ENCODE data around the gene TMEM255B.
A peak's percentile ranks its signal among the peaks of the same experiment; 100 is the strongest.

The TMEM255B gene

DNA sequence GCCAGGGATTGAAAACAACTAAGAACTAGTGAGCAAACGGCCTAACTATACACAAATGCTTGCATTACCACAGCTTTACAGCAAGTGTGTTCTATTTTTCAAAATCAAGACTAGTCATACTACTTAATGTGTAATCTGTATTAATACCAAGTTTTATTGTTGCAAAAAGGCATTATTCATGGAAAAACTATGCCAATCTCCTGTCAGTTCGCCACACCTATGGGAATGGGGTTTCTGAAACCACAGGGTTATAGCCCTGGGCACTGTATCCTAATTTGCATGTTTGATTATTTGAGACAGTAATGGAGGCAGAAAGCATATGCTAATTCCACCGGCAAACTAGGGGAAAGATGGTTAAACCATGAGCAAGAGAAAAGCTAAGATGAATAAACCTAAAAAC, 90.5 kb downstream of the TMEM255B start:
- TF ChIP-seq ZFP3 (CRISPR knock-in tag; IDR thresholded peaks at IDR 0.05) (no peak), ARNTL (CRISPR knock-in tag; IDR thresholded peaks at IDR 0.05; ENCODE audit: borderline replicate concordance, low read depth) (no peak)
- ATAC-seq = no peak

DNA sequence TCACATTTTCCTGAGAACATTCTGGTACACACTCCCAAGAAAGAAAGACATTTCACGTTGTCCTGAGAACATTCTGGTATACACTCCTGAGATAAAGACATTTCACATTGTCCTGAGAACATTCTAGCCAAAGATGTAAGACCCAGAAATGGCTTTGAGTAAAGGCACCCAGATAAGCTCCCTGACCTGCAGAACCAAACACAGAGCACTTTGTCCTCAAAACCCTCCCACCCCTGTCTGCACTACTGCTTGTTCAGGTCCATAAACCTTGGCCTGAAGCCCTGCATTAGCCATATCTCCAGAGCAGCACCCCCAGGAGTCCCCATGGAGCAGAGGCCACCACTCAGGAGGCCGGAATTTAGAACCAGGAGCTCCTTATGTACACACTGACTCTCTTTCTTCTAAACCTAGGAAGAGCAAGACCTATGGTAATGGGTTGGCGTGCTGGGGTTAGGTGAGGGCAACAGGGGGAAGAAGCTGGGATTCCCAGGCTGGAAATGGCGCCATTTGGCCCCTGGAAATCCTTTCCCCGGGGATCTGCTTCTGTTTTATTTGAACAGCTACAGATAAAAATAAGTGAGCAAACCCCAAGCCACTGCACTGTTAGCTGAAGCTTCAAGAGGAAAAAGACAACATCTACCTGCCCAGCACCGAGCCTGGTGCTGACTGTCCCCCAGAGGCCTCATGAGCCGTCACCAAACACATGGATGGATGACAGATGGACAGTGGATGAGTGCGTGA, 91.1 kb downstream of the TMEM255B start:
- no peak for ATAC-seq
- TF ChIP-seq, protein P1, sequence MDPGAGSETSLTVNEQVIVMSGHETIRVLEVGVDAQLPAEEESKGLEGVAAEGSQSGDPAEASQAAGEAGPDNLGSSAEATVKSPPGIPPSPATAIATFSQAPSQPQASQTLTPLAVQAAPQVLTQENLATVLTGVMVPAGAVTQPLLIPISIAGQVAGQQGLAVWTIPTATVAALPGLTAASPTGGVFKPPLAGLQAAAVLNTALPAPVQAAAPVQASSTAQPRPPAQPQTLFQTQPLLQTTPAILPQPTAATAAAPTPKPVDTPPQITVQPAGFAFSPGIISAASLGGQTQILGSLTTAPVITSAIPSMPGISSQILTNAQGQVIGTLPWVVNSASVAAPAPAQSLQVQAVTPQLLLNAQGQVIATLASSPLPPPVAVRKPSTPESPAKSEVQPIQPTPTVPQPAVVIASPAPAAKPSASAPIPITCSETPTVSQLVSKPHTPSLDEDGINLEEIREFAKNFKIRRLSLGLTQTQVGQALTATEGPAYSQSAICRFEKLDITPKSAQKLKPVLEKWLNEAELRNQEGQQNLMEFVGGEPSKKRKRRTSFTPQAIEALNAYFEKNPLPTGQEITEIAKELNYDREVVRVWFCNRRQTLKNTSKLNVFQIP (CRISPR knock-in tag; IDR thresholded peaks at IDR 0.05; ENCODE audit: borderline replicate concordance, low read depth) = no peak
- TF ChIP-seq, protein P2, sequence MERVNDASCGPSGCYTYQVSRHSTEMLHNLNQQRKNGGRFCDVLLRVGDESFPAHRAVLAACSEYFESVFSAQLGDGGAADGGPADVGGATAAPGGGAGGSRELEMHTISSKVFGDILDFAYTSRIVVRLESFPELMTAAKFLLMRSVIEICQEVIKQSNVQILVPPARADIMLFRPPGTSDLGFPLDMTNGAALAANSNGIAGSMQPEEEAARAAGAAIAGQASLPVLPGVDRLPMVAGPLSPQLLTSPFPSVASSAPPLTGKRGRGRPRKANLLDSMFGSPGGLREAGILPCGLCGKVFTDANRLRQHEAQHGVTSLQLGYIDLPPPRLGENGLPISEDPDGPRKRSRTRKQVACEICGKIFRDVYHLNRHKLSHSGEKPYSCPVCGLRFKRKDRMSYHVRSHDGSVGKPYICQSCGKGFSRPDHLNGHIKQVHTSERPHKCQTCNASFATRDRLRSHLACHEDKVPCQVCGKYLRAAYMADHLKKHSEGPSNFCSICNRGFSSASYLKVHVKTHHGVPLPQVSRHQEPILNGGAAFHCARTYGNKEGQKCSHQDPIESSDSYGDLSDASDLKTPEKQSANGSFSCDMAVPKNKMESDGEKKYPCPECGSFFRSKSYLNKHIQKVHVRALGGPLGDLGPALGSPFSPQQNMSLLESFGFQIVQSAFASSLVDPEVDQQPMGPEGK (CRISPR knock-in tag; IDR thresholded peaks at IDR 0.05; ENCODE audit: borderline replicate concordance) = no peak
- no peak for TF ChIP-seq TCF4 (CRISPR knock-in tag; IDR thresholded peaks at IDR 0.05; ENCODE audit: borderline replicate concordance)
- no peak for TF ChIP-seq SNAI2 (CRISPR knock-in tag; IDR thresholded peaks at IDR 0.05)
- TF ChIP-seq ISL1 (CRISPR knock-in tag; IDR thresholded peaks at IDR 0.05) = no peak
- TF ChIP-seq ARNTL (CRISPR knock-in tag; IDR thresholded peaks at IDR 0.05; ENCODE audit: borderline replicate concordance, low read depth) = no peak

DNA sequence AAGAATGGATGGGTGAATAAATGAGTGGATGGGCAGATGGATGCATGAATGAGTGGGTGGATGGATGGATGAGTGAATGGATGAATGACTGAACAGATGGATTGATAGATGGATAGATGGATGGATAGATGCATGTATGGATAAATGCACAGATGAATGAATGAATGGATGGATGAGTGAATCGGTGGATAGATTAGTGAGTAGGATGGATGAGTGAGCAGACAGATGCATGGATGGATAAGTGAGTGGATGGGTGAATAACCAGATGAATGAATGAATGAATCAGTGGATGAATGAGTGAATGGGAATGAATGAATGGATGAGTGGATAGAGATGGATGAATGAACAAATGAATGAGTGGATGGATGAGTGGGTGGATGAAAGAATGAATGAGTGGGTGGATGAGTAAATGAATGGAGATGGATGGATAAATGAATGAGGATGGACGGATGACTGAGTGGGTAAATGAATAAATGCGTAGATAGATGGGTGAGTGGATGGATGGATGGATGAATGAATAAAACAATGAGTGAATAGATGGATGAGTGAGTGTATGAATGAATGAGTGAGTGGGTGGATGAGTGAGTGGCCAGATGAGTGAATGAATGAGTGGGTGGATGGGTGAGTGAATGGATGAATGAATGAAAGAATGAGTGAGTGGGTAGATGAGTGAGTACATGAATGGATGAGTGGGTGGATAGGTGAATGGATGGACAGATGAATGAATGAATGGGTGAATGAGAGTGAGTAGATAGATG, 91.9 kb downstream of the TMEM255B start:
- ATAC-seq = no peak

DNA sequence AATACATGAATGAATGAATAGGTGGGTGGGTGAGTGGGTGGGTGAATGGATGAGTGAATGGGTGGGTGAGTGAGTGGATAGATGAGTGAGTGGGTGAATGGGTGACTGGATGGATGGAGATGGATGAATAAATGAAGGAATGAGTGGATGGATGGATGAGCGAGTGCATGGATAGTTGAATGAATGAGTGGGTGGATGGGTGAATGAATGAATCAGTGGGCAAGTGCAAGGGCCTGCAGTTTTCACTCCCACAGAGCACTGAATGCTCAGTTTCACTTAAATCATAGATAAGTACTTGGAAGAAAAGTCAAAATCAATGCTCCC, 92.4 kb downstream of the TMEM255B start:
- ATAC-seq = no peak
- TF ChIP-seq, protein P3, sequence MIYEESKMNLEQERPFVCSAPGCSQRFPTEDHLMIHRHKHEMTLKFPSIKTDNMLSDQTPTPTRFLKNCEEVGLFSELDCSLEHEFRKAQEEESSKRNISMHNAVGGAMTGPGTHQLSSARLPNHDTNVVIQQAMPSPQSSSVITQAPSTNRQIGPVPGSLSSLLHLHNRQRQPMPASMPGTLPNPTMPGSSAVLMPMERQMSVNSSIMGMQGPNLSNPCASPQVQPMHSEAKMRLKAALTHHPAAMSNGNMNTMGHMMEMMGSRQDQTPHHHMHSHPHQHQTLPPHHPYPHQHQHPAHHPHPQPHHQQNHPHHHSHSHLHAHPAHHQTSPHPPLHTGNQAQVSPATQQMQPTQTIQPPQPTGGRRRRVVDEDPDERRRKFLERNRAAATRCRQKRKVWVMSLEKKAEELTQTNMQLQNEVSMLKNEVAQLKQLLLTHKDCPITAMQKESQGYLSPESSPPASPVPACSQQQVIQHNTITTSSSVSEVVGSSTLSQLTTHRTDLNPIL (CRISPR knock-in tag; IDR thresholded peaks at IDR 0.05; ENCODE audit: low read depth) = no peak
- TF ChIP-seq ZC3H10 (CRISPR knock-in tag; IDR thresholded peaks at IDR 0.05) (no peak), ZNF70 (CRISPR knock-in tag; IDR thresholded peaks at IDR 0.05) (no peak), ESRRG (CRISPR knock-in tag; IDR thresholded peaks at IDR 0.05) (no peak), RARB (CRISPR knock-in tag; IDR thresholded peaks at IDR 0.05) (no peak), ZNF8 (CRISPR knock-in tag; IDR thresholded peaks at IDR 0.05) (no peak), ZFP3 (CRISPR knock-in tag; IDR thresholded peaks at IDR 0.05) (no peak), PPARA (CRISPR knock-in tag; IDR thresholded peaks at IDR 0.05; ENCODE audit: borderline replicate concordance) (no peak), ZFP30 (CRISPR knock-in tag; IDR thresholded peaks at IDR 0.05) (no peak), ZNF565 (CRISPR knock-in tag; conservative IDR thresholded peaks at IDR 0.05; ENCODE audit: low read depth) (no peak), GLIS3 (CRISPR knock-in tag; IDR thresholded peaks at IDR 0.05) (no peak), CSDC2 (CRISPR knock-in tag; IDR thresholded peaks at IDR 0.05) (no peak), ISL1 (CRISPR knock-in tag; IDR thresholded peaks at IDR 0.05) (no peak), TOX (CRISPR knock-in tag; IDR thresholded peaks at IDR 0.05; ENCODE audit: borderline replicate concordance) (no peak), OSR1 (CRISPR knock-in tag; IDR thresholded peaks at IDR 0.05) (no peak)
- TF ChIP-seq, protein P2 (CRISPR knock-in tag; IDR thresholded peaks at IDR 0.05; ENCODE audit: borderline replicate concordance) = no peak
- TF ChIP-seq, protein P4, sequence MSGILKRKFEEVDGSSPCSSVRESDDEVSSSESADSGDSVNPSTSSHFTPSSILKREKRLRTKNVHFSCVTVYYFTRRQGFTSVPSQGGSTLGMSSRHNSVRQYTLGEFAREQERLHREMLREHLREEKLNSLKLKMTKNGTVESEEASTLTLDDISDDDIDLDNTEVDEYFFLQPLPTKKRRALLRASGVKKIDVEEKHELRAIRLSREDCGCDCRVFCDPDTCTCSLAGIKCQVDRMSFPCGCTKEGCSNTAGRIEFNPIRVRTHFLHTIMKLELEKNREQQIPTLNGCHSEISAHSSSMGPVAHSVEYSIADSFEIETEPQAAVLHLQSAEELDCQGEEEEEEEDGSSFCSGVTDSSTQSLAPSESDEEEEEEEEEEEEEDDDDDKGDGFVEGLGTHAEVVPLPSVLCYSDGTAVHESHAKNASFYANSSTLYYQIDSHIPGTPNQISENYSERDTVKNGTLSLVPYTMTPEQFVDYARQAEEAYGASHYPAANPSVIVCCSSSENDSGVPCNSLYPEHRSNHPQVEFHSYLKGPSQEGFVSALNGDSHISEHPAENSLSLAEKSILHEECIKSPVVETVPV (CRISPR knock-in tag; IDR thresholded peaks at IDR 0.05) = no peak
- TF ChIP-seq, protein P5, sequence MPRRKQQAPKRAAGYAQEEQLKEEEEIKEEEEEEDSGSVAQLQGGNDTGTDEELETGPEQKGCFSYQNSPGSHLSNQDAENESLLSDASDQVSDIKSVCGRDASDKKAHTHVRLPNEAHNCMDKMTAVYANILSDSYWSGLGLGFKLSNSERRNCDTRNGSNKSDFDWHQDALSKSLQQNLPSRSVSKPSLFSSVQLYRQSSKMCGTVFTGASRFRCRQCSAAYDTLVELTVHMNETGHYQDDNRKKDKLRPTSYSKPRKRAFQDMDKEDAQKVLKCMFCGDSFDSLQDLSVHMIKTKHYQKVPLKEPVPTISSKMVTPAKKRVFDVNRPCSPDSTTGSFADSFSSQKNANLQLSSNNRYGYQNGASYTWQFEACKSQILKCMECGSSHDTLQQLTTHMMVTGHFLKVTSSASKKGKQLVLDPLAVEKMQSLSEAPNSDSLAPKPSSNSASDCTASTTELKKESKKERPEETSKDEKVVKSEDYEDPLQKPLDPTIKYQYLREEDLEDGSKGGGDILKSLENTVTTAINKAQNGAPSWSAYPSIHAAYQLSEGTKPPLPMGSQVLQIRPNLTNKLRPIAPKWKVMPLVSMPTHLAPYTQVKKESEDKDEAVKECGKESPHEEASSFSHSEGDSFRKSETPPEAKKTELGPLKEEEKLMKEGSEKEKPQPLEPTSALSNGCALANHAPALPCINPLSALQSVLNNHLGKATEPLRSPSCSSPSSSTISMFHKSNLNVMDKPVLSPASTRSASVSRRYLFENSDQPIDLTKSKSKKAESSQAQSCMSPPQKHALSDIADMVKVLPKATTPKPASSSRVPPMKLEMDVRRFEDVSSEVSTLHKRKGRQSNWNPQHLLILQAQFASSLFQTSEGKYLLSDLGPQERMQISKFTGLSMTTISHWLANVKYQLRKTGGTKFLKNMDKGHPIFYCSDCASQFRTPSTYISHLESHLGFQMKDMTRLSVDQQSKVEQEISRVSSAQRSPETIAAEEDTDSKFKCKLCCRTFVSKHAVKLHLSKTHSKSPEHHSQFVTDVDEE (CRISPR knock-in tag; IDR thresholded peaks at IDR 0.05) = no peak
- TF ChIP-seq, protein P1 (CRISPR knock-in tag; IDR thresholded peaks at IDR 0.05; ENCODE audit: borderline replicate concordance, low read depth) = no peak

More for the DNA sequence above, 91.9 kb downstream of the TMEM255B start:
- TF ChIP-seq ZNF70 (CRISPR knock-in tag; IDR thresholded peaks at IDR 0.05) (no peak), ESRRG (CRISPR knock-in tag; IDR thresholded peaks at IDR 0.05) (no peak), TOX (CRISPR knock-in tag; IDR thresholded peaks at IDR 0.05; ENCODE audit: borderline replicate concordance) (0 out of 2 replicates have a peak, but pooled peaks have one; percentile 17), PPARA (CRISPR knock-in tag; IDR thresholded peaks at IDR 0.05; ENCODE audit: borderline replicate concordance) (no peak)
